NT2/D1 (cell line): ENCODE results near the gene TOR4A.

Experiments used
- SUZ12 ChIP-seq: IDR thresholded peaks from 2 replicates; pipeline ENCODE4 v1.6.1; 2011; ENCODE audit not compliant: insufficient read length, insufficient read depth; ENCODE audit errors: extremely low read depth
- YY1 ChIP-seq: IDR thresholded peaks from 2 replicates; pipeline ENCODE4 v1.6.1; 2011; ENCODE audit not compliant: insufficient read length, insufficient read depth

- TF ChIP-seq YY1 (no peak), SUZ12 (no peak)
Observed at GRCh38 chr9:137294681-137295237, 17.2 kb downstream of the TOR4A start.
